Astrocyte of the cerebellum (primary cell): ENCODE measurements around the gene COL1A2.

Experiments used
- DNase-seq: peaks from one replicate; pipeline ENCODE4 v3.0.0-alpha.2; 2011; ENCODE audit warnings: low read depth
- H3K4me3 ChIP-seq: 2 replicates; pipeline ENCODE4 v1.5.1; 2011; ENCODE audit warnings: mild to moderate bottlenecking, low read depth, low read length, moderate library complexity
- CTCF ChIP-seq: IDR thresholded peaks from 2 replicates; pipeline ENCODE4 v1.5.1; 2012; ENCODE audit warnings: low read length, low read depth, moderate library complexity, mild to moderate bottlenecking; ENCODE audit errors: missing control alignments
- in situ Hi-C: cut with HindIII; loops from 2 replicates; pipeline ENCODE4 v1.10.0; 2017; ENCODE audit warnings: low sequenced_read_pairs

Gene COL1A2

GRCh38 chr7:94441138-94441537 is 46.4 kb downstream of the COL1A2 start:
- DNase-seq, result no peak
- in situ Hi-C loops, result loop anchor here (25.0 kb wide), 2 partner anchors 1046 to 1246 kb away; partner anchors contain the start of gene ASB4
- TF ChIP-seq CTCF, result no peak
- H3K4me3 ChIP-seq, result no peak overlapping the region

- TF ChIP-seq CTCF, result no peak
- no peak for DNase-seq
- H3K4me3 ChIP-seq, result no peak overlapping the region
- in situ Hi-C loops, result loop anchor here (25.0 kb wide), 2 partner anchors 1045 to 1245 kb away; partner anchors contain the start of gene ASB4
Observed at GRCh38 chr7:94442639-94443038, 47.9 kb downstream of the COL1A2 start.

GRCh38 chr7:94444813-94445212 is 50.1 kb downstream of the COL1A2 start:
- TF ChIP-seq CTCF, result no peak
- H3K4me3 ChIP-seq, result no peak overlapping the region
- DNase-seq, result no peak
- in situ Hi-C loops, result loop anchor here (25.0 kb wide), 2 partner anchors 1042 to 1242 kb away; partner anchors contain the start of gene ASB4

GRCh38 chr7:94445696-94446194 is 51.0 kb downstream of the COL1A2 start:
- no peak for DNase-seq
- TF ChIP-seq CTCF, result no peak
- no peak overlapping the region for H3K4me3 ChIP-seq
- in situ Hi-C loops, result loop anchor here (25.0 kb wide), 2 partner anchors 1042 to 1242 kb away; partner anchors contain the start of gene ASB4

GRCh38 chr7:94446308-94446707 is 51.6 kb downstream of the COL1A2 start:
- in situ Hi-C loops, result loop anchor here (25.0 kb wide), 2 partner anchors 1041 to 1241 kb away; partner anchors contain the start of gene ASB4
- DNase-seq, result no peak
- no peak overlapping the region for H3K4me3 ChIP-seq
- no peak for TF ChIP-seq CTCF

- in situ Hi-C loops, result loop anchor here (25.0 kb wide), 2 partner anchors 1038 to 1238 kb away; partner anchors contain the start of gene ASB4
- TF ChIP-seq CTCF, result peak; percentile 40
- no peak for DNase-seq
- H3K4me3 ChIP-seq, result no peak overlapping the region
Observed at GRCh38 chr7:94449151-94449725, 54.5 kb downstream of the COL1A2 start.
